GM19351 (cell line): ENCODE data around the gene UGT1A7.

Experiments
- ATAC-seq: cut with Tn5 transposase; IDR thresholded peaks from one replicate; pipeline ENCODE4 v1.9.1; 2021; ENCODE audit warnings: mild to moderate bottlenecking, moderate library complexity; ENCODE audit not compliant: unreplicated experiment

The UGT1A7 gene

GRCh38 chr2:233814056-233814835 is 132.5 kb downstream of the UGT1A7 start:
- peak; percentile 44 for ATAC-seq

GRCh38 chr2:233815861-233816260 is 134.2 kb downstream of the UGT1A7 start:
- ATAC-seq, result no peak

GRCh38 chr2:233816334-233816733 is 134.6 kb downstream of the UGT1A7 start:
- no peak for ATAC-seq

GRCh38 chr2:233816771-233817170 is 135.1 kb downstream of the UGT1A7 start:
- no peak for ATAC-seq

- no peak for ATAC-seq
Observed at GRCh38 chr2:233817361-233817911, 135.7 kb downstream of the UGT1A7 start.

- no peak for ATAC-seq
Observed at GRCh38 chr2:233817995-233818638, 136.4 kb downstream of the UGT1A7 start.

GRCh38 chr2:233818639-233819621 is 137.2 kb downstream of the UGT1A7 start:
- ATAC-seq, result no peak

- no peak for ATAC-seq
Observed at GRCh38 chr2:233819884-233820773, 138.4 kb downstream of the UGT1A7 start.

GRCh38 chr2:233820774-233821105 is 139.0 kb downstream of the UGT1A7 start:
- no peak for ATAC-seq

GRCh38 chr2:233821196-233821595 is 139.5 kb downstream of the UGT1A7 start:
- ATAC-seq, result no peak

GRCh38 chr2:233821709-233822100 is 140.0 kb downstream of the UGT1A7 start:
- ATAC-seq, result no peak

GRCh38 chr2:233822101-233822771 is 140.5 kb downstream of the UGT1A7 start:
- no peak for ATAC-seq
